SW480 (cell line): Measurements from ENCODE around the gene TBC1D23.
"Not testable (repeated sequence)": the region's sequence is repeated elsewhere in the genome, so short reads cannot be mapped to it uniquely, and the experiment has no call there.

Experiments
- DNase-seq: peaks from one replicate; pipeline ENCODE4 v3.0.0-alpha.2; 2016; ENCODE audit warnings: low spot score

The TBC1D23 gene

GRCh38 chr3:100306695-100307094, 45.9 kb downstream of the TBC1D23 start:
- no peak for DNase-seq

GRCh38 chr3:100310355-100310965, 49.7 kb downstream of the TBC1D23 start:
- no peak for DNase-seq

- no peak for DNase-seq
Measured at GRCh38 chr3:100311011-100311410, 50.2 kb downstream of the TBC1D23 start.

GRCh38 chr3:100316641-100317069, 55.9 kb downstream of the TBC1D23 start:
- peak; percentile 46 for DNase-seq

- DNase-seq, result no peak
Measured at GRCh38 chr3:100317912-100318311, 57.1 kb downstream of the TBC1D23 start.

GRCh38 chr3:100319951-100320350, 59.2 kb downstream of the TBC1D23 start:
- DNase-seq, result no peak

GRCh38 chr3:100324044-100324443, 63.3 kb downstream of the TBC1D23 start:
- DNase-seq, result no peak

- no peak for DNase-seq
Measured at GRCh38 chr3:100325827-100326226, 65.0 kb downstream of the TBC1D23 start.

GRCh38 chr3:100327377-100327776, 66.6 kb downstream of the TBC1D23 start:
- not testable (repeated sequence) for DNase-seq

GRCh38 chr3:100329800-100330489, 69.2 kb downstream of the TBC1D23 start:
- DNase-seq, result no peak

GRCh38 chr3:100330651-100331050, 69.9 kb downstream of the TBC1D23 start:
- no peak for DNase-seq

GRCh38 chr3:100331660-100332059, 70.9 kb downstream of the TBC1D23 start:
- DNase-seq, result no peak

GRCh38 chr3:100333051-100333450, 72.3 kb downstream of the TBC1D23 start:
- no peak for DNase-seq

- DNase-seq, result no peak
Measured at GRCh38 chr3:100333970-100334487, 73.2 kb downstream of the TBC1D23 start.

- peak; percentile 75 for DNase-seq
Measured at GRCh38 chr3:100334488-100335351, 73.9 kb downstream of the TBC1D23 start, which contains the start of gene NIT2. NIT2 (plus strand) TSS chr3:100334757; CDS start chr3:100334792, 35 bp downstream.

GRCh38 chr3:100335434-100335833, 74.6 kb downstream of the TBC1D23 start:
- DNase-seq, result peak; percentile 46

- not testable (repeated sequence) for DNase-seq
Measured at GRCh38 chr3:100336229-100336628, 75.4 kb downstream of the TBC1D23 start.

- DNase-seq, result no peak
Measured at GRCh38 chr3:100338911-100339310, 78.1 kb downstream of the TBC1D23 start.

- DNase-seq, result no peak
Measured at GRCh38 chr3:100339786-100340185, 79.0 kb downstream of the TBC1D23 start.

- no peak for DNase-seq
Measured at GRCh38 chr3:100340527-100340926, 79.7 kb downstream of the TBC1D23 start.

- no peak for DNase-seq
Measured at GRCh38 chr3:100348727-100349126, 87.9 kb downstream of the TBC1D23 start.

- DNase-seq, result not testable (repeated sequence)
Measured at GRCh38 chr3:100351770-100352169, 91.0 kb downstream of the TBC1D23 start.
